Breast epithelium (tissue), 3 donors: Measurements from ENCODE around the gene MEOX2.

Source experiments
- POLR2A ChIP-seq: fragments of 450-650 bp; IDR thresholded peaks from one replicate; pipeline ENCODE4 v1.6.1; 2016; ENCODE audit warnings: antibody characterized with exemption, mild to moderate bottlenecking, moderate library complexity
- POLR2AphosphoS5 ChIP-seq, 3 donors: sonication (generic); formaldehyde crosslinking; IDR thresholded peaks; one replicate each; pipeline ENCODE4 v1.6.1; 2017; ENCODE audit warnings: antibody characterized with exemption in 3 of 3
- TF ChIP-seq, protein P1 (sequence below), 3 donors: fragments of 450-650 bp; IDR thresholded peaks; one replicate each; pipeline ENCODE4 v1.5.1; 2016 to 2017; ENCODE audit warnings: antibody characterized with exemption in 3 of 3, mild to moderate bottlenecking in 3 of 3, moderate library complexity in 3 of 3

DNA sequence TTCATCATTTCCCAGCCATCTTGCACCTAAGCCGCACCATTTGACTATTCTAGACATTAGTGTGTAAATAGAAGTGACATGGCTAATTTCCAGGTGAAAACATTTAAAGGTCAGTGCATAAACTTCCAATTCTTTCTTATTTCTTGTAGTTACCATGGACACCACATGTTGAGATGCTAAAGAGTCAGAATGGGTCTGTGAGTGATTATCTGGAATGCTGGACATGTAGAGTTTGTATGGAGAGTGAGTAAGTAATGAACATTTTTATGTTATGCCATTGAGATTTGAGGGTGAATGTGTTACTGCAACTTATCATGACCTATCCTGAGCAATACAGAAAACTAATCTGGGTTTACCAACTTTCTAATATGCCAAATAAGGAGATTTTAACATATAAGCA is 60.4 kb downstream of the MEOX2 start:
- no peak for TF ChIP-seq POLR2AphosphoS5 (IDR thresholded peaks at IDR 0.05)
- TF ChIP-seq, protein P1, sequence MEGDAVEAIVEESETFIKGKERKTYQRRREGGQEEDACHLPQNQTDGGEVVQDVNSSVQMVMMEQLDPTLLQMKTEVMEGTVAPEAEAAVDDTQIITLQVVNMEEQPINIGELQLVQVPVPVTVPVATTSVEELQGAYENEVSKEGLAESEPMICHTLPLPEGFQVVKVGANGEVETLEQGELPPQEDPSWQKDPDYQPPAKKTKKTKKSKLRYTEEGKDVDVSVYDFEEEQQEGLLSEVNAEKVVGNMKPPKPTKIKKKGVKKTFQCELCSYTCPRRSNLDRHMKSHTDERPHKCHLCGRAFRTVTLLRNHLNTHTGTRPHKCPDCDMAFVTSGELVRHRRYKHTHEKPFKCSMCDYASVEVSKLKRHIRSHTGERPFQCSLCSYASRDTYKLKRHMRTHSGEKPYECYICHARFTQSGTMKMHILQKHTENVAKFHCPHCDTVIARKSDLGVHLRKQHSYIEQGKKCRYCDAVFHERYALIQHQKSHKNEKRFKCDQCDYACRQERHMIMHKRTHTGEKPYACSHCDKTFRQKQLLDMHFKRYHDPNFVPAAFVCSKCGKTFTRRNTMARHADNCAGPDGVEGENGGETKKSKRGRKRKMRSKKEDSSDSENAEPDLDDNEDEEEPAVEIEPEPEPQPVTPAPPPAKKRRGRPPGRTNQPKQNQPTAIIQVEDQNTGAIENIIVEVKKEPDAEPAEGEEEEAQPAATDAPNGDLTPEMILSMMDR (IDR thresholded peaks at IDR 0.05) = no peak
- no peak for TF ChIP-seq POLR2A
